T-cell (primary cell): ENCODE data around the gene CEP55. TPM values are rescaled to one million over a fixed set of nuclear protein-coding genes. Genes with fewer than 3 reads are reported as not detected.

Source experiments
- ATAC-seq, 4 experiments: fragments of 200-7000 bp in 3 of 4; fragments of 150-1000 bp in 1 of 4; cut with Tn5 transposase; replicated peaks in 1 of 4; 1 replicate in 3 of 4; 2 replicates in 1 of 4; pipeline ENCODE4 v1.10.0; 2021; ENCODE audit warnings: moderate library complexity in 3 of 4, mild to moderate bottlenecking in 2 of 4, moderate number of reproducible peaks in 1 of 4
- CTCF ChIA-PET, 2 donors: fragments of 300-600 bp; sonication (Branson Sonifier 250); formaldehyde crosslinking; loops; one replicate each; lab custom pipeline; 2022; ENCODE audit warnings: antibody characterized with exemption in 2 of 2; lab: Charles Lee
- POLR2A ChIA-PET, 2 donors: fragments of 300-600 bp; sonication (Branson Sonifier 250); formaldehyde crosslinking; loops; one replicate each; lab custom pipeline; 2022; ENCODE audit warnings: antibody characterized with exemption in 2 of 2; lab: Charles Lee
- DNase-seq, 35 experiments: peaks; one replicate each; pipeline versions ENCODE4 v3.0.0 to v3.0.0-alpha.2; 2013 to 2023
- H3K27ac ChIP-seq: one replicate; pipeline ENCODE4 v1.5.1; 2013; ENCODE audit warnings: low read length
- H3K27me3 ChIP-seq, 2 experiments: replicated peaks in 1 of 2; 1 replicate in 1 of 2; 2 replicates in 1 of 2; pipeline versions ENCODE4 v1.6.1 to v1.7.0; 2013; ENCODE audit warnings: low read length in 1 of 2, mixed read lengths in 1 of 2; ENCODE audit not compliant: control insufficient read depth in 2 of 2, insufficient read depth in 2 of 2; ENCODE audit errors: extremely low read depth in 1 of 2
- H3K36me3 ChIP-seq, 2 donors: 1 replicate in 1 of 2; 2 replicates in 1 of 2; pipeline versions ENCODE4 v1.6.1 to v1.7.0; 2013; ENCODE audit warnings: low read length in 1 of 2; ENCODE audit not compliant: control insufficient read depth in 2 of 2, insufficient read depth in 1 of 2; ENCODE audit errors: extremely low read depth in 1 of 2
- H3K4me1 ChIP-seq, 2 experiments: 1 replicate in 1 of 2; 2 replicates in 1 of 2; pipeline versions ENCODE4 v1.6.1 to v1.7.0; 2013; ENCODE audit warnings: low read length in 2 of 2, mixed read lengths in 1 of 2; ENCODE audit not compliant: insufficient read depth in 2 of 2, control insufficient read depth in 1 of 2; ENCODE audit errors: extremely low read depth in 1 of 2
- H3K4me3 ChIP-seq, 2 donors: 1 replicate in 1 of 2; 2 replicates in 1 of 2; pipeline versions ENCODE4 v1.5.1 to v1.7.0; 2013; ENCODE audit warnings: mild to moderate bottlenecking in 2 of 2, low read length in 1 of 2, moderate library complexity in 1 of 2; ENCODE audit not compliant: control insufficient read depth in 1 of 2; ENCODE audit errors: extremely low read depth in 1 of 2
- H3K9me3 ChIP-seq: 2 replicates; pipeline ENCODE4 v1.7.0; 2013
- H3K27ac Mint-ChIP-seq, 2 donors: one replicate each; pipeline ENCODE4 v1.8.0; 2020 to 2021; ENCODE audit warnings: mild to moderate bottlenecking in 2 of 2, mixed read lengths in 2 of 2
- H3K27me3 Mint-ChIP-seq, 2 donors: one replicate each; pipeline ENCODE4 v1.8.0; 2021 to 2022; ENCODE audit warnings: mixed read lengths in 2 of 2
- H3K36me3 Mint-ChIP-seq: one replicate; pipeline ENCODE4 v1.8.0; 2021; ENCODE audit warnings: mixed read lengths
- H3K4me1 Mint-ChIP-seq, 3 donors: one replicate each; pipeline ENCODE4 v1.8.0; 2020 to 2022; ENCODE audit warnings: mixed read lengths in 3 of 3, mild to moderate bottlenecking in 1 of 3
- H3K4me3 Mint-ChIP-seq, 3 donors: one replicate each; pipeline ENCODE4 v1.8.0; 2020 to 2022; ENCODE audit warnings: mild to moderate bottlenecking in 3 of 3, mixed read lengths in 3 of 3, moderate library complexity in 3 of 3
- H3K9me3 Mint-ChIP-seq, 3 donors: one replicate each; pipeline ENCODE4 v1.8.0; 2020 to 2022; ENCODE audit warnings: mixed read lengths in 3 of 3
- WGBS: methylation state at CpG from one replicate; pipeline ENCODE4 v1.1.5; 2013; ENCODE audit warnings: missing lambda C conversion rate; ENCODE audit not compliant: insufficient coverage; 5-methylcytosine and 5-hydroxymethylcytosine counted together
- total RNA-seq, 35 experiments: library from RNA in 6 of 35; stranded (reverse) in 6 of 35; fragments of 120-200 nt in 1 of 35; gene quantifications; one replicate each; pipeline versions ENCODE4 v1.2.1 to v1.2.4 and lab custom pipeline; 2013 to 2026

The CEP55 gene
- total RNA-seq, 5 donors from 2014 or later (not counting 1 experiment from before 2014, with no cell fraction given), result 0.35 to 0.95 (median 0.49) TPM

DNA sequence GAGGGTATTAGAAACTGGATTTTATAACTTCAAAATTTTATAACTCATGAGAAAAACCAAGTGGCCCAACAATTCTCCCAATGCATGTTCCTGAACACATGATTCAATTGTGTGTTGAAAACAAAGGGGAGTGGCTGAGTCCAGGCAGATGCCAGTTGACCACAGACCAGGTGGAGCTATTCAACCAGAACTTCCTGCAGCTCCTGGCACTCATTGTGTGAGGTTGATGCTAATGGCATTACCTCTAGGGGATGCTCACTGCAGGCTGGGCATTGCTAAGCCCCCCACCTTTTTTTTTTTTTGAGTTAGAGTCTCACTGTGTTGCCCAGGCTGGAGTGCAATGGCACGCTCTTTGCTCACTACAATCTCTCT lies 34.6 kb upstream of the CEP55 start:
- POLR2A ChIA-PET, result interaction anchor here (0.7 kb wide), 3 partner anchors 10 to 957 kb away, joined by 3 to 7 read pairs (median 5); no protein-coding TSS in a partner anchor
- no peak for ATAC-seq
- no CpG with 5 or more reads among the region's 1 CpG for WGBS

DNA sequence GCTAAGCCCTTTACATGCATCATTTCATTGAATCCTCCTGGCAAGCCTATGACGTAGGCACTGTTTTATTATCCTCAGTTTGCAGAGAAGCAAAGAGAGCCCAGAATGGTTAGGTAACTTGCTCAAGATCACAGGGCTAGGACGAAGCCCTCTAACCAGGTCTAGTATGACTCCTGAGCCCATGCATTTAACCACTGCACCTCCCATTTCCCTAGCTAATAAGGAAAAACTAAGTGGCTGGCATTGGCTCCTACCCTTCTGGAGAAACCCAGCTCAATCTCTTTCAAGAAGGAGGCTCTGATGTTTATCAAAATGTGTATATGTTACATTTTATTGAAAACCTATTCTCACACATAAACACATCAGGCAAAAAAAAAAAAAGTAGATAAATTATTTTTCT lies 34.0 kb upstream of the CEP55 start:
- CTCF ChIA-PET, result interaction anchor here (0.7 to 1.9 kb wide), 5 partner anchors 10 to 93 kb away, joined by 3 to 11 read pairs (median 3); partner anchors contain the start of gene MYOF (in 1 of the 2)
- ATAC-seq, result no peak
- Histone ChIP-seq H3K27ac (no peak overlapping the region), H3K36me3 (no peaks in the 10 kb centered on the region), H3K27me3 (no peaks in the 10 kb centered on the region), H3K4me3 (no peak overlapping the region), H3K9me3 (no peaks in the 10 kb centered on the region), H3K4me1 (peaks cover 0 to 8% of the 10 kb centered on the region in 2 experiments)
- no peaks in the 10 kb centered on the region for H3K27me3 Mint-ChIP-seq
- WGBS, result 0% methylated on average over 1 of the region's 2 CpGs
- no peak for DNase-seq
- no peaks in the 10 kb centered on the region for H3K36me3 Mint-ChIP-seq
- POLR2A ChIA-PET, result interaction anchor here (0.7 kb wide), 3 partner anchors 17 to 957 kb away, joined by 4 to 7 read pairs (median 5); no protein-coding TSS in a partner anchor
- no peak overlapping the region for H3K4me3 Mint-ChIP-seq
- H3K9me3 Mint-ChIP-seq, result no peaks in the 10 kb centered on the region
- H3K4me1 Mint-ChIP-seq, result peaks cover 5 to 16% (median 6%) of the 10 kb centered on the region in 3 donors
- no peak overlapping the region for H3K27ac Mint-ChIP-seq

More for the DNA sequence above, 34.6 kb upstream of the CEP55 start:
- no peak overlapping the region for H3K27ac ChIP-seq
- Mint-ChIP-seq H3K36me3 (no peaks in the 10 kb centered on the region), H3K4me3 (no peak overlapping the region), H3K9me3 (no peaks in the 10 kb centered on the region), H3K27ac (no peak overlapping the region), H3K27me3 (no peaks in the 10 kb centered on the region), H3K4me1 (peaks cover 5 to 16% (median 6%) of the 10 kb centered on the region in 3 donors)
- no peaks in the 10 kb centered on the region for H3K9me3 ChIP-seq
- H3K4me3 ChIP-seq, result no peak overlapping the region
- no peak for DNase-seq
- H3K4me1 ChIP-seq, result peaks cover 0 to 8% of the 10 kb centered on the region in 2 experiments
- H3K27me3 ChIP-seq, result no peaks in the 10 kb centered on the region
- CTCF ChIA-PET, result interaction anchor here (0.7 to 1.9 kb wide), 5 partner anchors 11 to 86 kb away, joined by 3 to 5 read pairs (median 3); partner anchors contain the start of gene MYOF (in 1 of the 2)
- H3K36me3 ChIP-seq, result no peaks in the 10 kb centered on the region

DNA sequence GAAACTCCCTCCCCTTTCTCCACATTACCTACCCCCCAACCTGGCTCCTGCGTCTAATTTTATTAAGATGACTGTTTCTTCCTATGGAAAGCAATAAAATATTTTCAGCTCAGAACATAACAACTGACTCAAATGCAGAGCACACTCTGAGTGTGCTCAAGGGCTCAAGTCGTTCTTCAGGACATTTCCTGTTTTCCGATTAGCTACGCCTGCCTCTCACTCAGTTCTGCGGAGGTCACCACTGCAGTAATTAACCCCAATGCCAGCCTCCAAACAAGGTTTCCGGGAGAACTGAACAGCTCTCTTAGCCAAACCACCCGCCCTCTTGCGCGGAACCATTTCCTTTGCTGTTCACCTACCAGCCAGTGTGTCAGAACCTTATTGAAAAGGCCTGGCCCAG lies 33.5 kb upstream of the CEP55 start:
- no peaks in the 10 kb centered on the region for H3K27me3 Mint-ChIP-seq
- Histone ChIP-seq H3K36me3 (no peaks in the 10 kb centered on the region), H3K27ac (no peak overlapping the region), H3K4me1 (peaks cover 0 to 8% of the 10 kb centered on the region in 2 experiments), H3K4me3 (no peak overlapping the region), H3K9me3 (no peaks in the 10 kb centered on the region), H3K27me3 (no peaks in the 10 kb centered on the region)
- H3K27ac Mint-ChIP-seq, result peak overlapping the region in 1 of 2 donors; percentile 63
- H3K4me3 Mint-ChIP-seq, result peak overlapping the region in 1 of 3 donors; percentile 2
- CTCF ChIA-PET, result interaction anchor here in 1 of 2 donors (0.8 to 1.1 kb wide), 2 partner anchors 10 to 94 kb away, joined by 3 to 11 read pairs; no protein-coding TSS in a partner anchor
- peak in 6 of 35 experiments; percentile 0 to 24 (median 8) for DNase-seq
- POLR2A ChIA-PET, result interaction anchor here (0.7 kb wide), 2 partner anchors 83 to 1842 kb away, joined by 4 to 11 read pairs; no protein-coding TSS in a partner anchor
- no peaks in the 10 kb centered on the region for H3K9me3 Mint-ChIP-seq
- H3K4me1 Mint-ChIP-seq, result peaks cover 5 to 16% (median 6%) of the 10 kb centered on the region in 3 donors
- H3K36me3 Mint-ChIP-seq, result no peaks in the 10 kb centered on the region
- peak in 2 of 4 experiments; percentile 41 to 44 for ATAC-seq
- WGBS, result 36% methylated on average over 9 of the region's 9 CpGs

DNA sequence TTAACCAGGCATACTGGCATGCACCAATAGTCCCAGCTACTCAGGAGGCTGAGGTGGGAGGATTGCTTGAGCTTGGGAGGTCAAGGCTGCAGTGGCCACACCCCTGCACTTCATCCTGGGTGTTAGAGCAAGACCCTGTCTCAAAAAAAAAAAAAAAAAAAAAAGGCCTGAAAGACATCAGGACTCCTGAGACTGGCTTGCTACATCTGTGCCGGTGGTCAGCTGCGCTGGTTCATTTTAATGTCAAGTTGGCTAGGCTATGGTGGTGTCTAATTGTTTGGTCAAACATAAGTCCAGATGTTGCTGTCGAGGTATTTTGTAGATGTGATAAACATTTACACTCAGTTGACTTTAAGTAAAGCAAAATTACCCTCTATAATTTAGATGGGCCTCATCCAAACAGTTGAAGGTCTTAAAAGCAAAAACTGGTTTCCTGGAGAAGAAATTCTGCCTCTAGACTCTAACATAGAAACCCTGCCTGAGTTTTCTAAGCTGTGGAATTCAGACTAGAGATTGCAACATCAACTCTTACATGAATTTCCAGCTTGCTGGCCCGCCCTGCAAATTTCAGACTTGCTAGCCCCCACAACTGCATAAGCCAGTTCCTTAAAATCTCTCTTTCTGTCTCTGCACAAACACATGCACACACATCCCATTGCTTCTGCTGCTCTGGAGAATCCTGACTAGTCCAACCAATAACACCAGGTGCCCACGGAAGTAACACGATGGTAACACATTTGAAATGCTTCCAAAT lies 32.5 kb upstream of the CEP55 start:
- Mint-ChIP-seq H3K36me3 (no peaks in the 10 kb centered on the region), H3K4me1 (peaks cover 5 to 16% (median 6%) of the 10 kb centered on the region in 3 donors), H3K9me3 (no peaks in the 10 kb centered on the region), H3K4me3 (no peak overlapping the region), H3K27me3 (no peaks in the 10 kb centered on the region), H3K27ac (no peak overlapping the region)
- Histone ChIP-seq H3K27ac (no peak overlapping the region), H3K27me3 (no peaks in the 10 kb centered on the region), H3K4me1 (peaks cover 0 to 8% of the 10 kb centered on the region in 2 experiments), H3K9me3 (no peaks in the 10 kb centered on the region), H3K36me3 (no peaks in the 10 kb centered on the region), H3K4me3 (no peak overlapping the region)
- no peak for DNase-seq
- no peak for ATAC-seq
- WGBS, result 100% methylated on average over 1 of the region's 6 CpGs
- CTCF ChIA-PET, result interaction anchor here in 1 of 2 donors (1.1 kb wide), 1 partner anchor 95 kb away, joined by 11 read pairs; no protein-coding TSS in a partner anchor
- POLR2A ChIA-PET, result interaction anchor here in 1 of 2 donors (0.7 kb wide), 1 partner anchor 1843 kb away, joined by 11 read pairs; no protein-coding TSS in a partner anchor

DNA sequence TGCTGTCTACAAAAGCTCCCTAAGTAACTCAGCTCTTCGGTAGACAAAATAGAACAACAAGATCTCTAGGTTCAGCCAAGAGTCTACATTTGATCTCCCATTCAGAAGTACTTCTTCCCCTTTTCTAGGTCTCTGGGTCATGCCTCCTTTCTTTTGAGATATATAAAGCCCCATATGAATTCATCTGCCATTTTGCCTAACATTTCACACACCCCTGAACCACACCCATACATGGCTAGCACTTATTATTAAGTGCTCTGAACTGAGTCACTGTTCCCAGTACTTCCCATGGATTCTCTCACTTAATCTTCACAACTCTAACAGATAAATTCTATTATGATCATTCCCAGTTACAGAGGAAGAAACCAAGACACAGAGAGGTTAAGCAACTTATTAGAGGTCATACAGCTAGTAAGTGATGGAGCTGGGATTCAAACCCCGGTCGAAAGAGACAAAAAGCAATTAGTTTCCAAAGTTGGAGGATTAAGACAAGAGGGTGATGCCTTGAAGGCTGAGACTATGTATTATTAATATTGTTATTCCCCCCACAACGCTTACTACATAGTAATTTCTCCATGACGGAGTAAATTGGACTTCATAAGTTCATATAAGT lies 31.5 kb upstream of the CEP55 start:
- Mint-ChIP-seq H3K36me3 (no peaks in the 10 kb centered on the region), H3K27me3 (no peaks in the 10 kb centered on the region), H3K4me3 (no peak overlapping the region), H3K9me3 (no peaks in the 10 kb centered on the region), H3K4me1 (peaks cover 5 to 16% (median 6%) of the 10 kb centered on the region in 3 donors), H3K27ac (no peak overlapping the region)
- DNase-seq, result no peak
- Histone ChIP-seq H3K27me3 (no peaks in the 10 kb centered on the region), H3K36me3 (no peaks in the 10 kb centered on the region), H3K4me3 (no peak overlapping the region), H3K4me1 (peaks cover 0 to 8% of the 10 kb centered on the region in 2 experiments), H3K27ac (no peak overlapping the region), H3K9me3 (no peaks in the 10 kb centered on the region)
- no peak for ATAC-seq
- 86% methylated on average over 1 of the region's 5 CpGs for WGBS
- ChIA-PET POLR2A (no interaction called here), CTCF (interaction anchor here (0.7 to 1.1 kb wide), 2 partner anchors 85 to 88 kb away, joined by 3 to 4 read pairs; no protein-coding TSS in a partner anchor)
